Eye (tissue), 1 donor: ENCODE results near the gene PTPRZ1.

Experiments used
- DNase-seq: peaks from one replicate; pipeline ENCODE4 v3.0.0-alpha.2; 2015

The PTPRZ1 gene

GRCh38 chr7:121901026-121901425 lies 28.1 kb downstream of the PTPRZ1 start:
- no peak for DNase-seq

- DNase-seq = no peak
Measured at GRCh38 chr7:121904120-121904519, 31.2 kb downstream of the PTPRZ1 start.

- no peak for DNase-seq
Measured at GRCh38 chr7:121908042-121908441, 35.1 kb downstream of the PTPRZ1 start.

GRCh38 chr7:121909716-121910345 lies 36.9 kb downstream of the PTPRZ1 start:
- DNase-seq = peak; percentile 37

GRCh38 chr7:121913947-121914675 lies 41.1 kb downstream of the PTPRZ1 start:
- DNase-seq = no peak

- peak; percentile 42 for DNase-seq
Measured at GRCh38 chr7:121914676-121915279, 41.8 kb downstream of the PTPRZ1 start.

- DNase-seq = no peak
Measured at GRCh38 chr7:121916211-121916610, 43.2 kb downstream of the PTPRZ1 start.

GRCh38 chr7:121919986-121920385 lies 47.0 kb downstream of the PTPRZ1 start:
- DNase-seq = peak; percentile 75

GRCh38 chr7:121924269-121925186 lies 51.6 kb downstream of the PTPRZ1 start:
- peak; percentile 70 for DNase-seq

GRCh38 chr7:121931149-121931902 lies 58.4 kb downstream of the PTPRZ1 start:
- no peak for DNase-seq

GRCh38 chr7:121932768-121933167 lies 59.8 kb downstream of the PTPRZ1 start:
- DNase-seq = no peak

GRCh38 chr7:121936951-121937623 lies 64.1 kb downstream of the PTPRZ1 start:
- no peak for DNase-seq

GRCh38 chr7:121938429-121938996 lies 65.6 kb downstream of the PTPRZ1 start:
- no peak for DNase-seq

- DNase-seq = no peak
Measured at GRCh38 chr7:121940918-121941317, 68.0 kb downstream of the PTPRZ1 start.

GRCh38 chr7:121941830-121942229 lies 68.9 kb downstream of the PTPRZ1 start:
- no peak for DNase-seq

- no peak for DNase-seq
Measured at GRCh38 chr7:121945066-121945465, 72.1 kb downstream of the PTPRZ1 start.

GRCh38 chr7:121945480-121946236 lies 72.7 kb downstream of the PTPRZ1 start:
- no peak for DNase-seq

- no peak for DNase-seq
Measured at GRCh38 chr7:121953164-121953563, 80.2 kb downstream of the PTPRZ1 start.

- DNase-seq = no peak
Measured at GRCh38 chr7:121953601-121954000, 80.6 kb downstream of the PTPRZ1 start.

GRCh38 chr7:121954803-121955202 lies 81.8 kb downstream of the PTPRZ1 start:
- DNase-seq = no peak

GRCh38 chr7:121957626-121958025 lies 84.7 kb downstream of the PTPRZ1 start:
- DNase-seq = no peak
